Measurements from ENCODE around the gene SLC4A1AP. TPM values are rescaled to one million over a fixed set of nuclear protein-coding genes. Genes with fewer than 3 reads are reported as not detected.

The SLC4A1AP gene
- total RNA-seq, 4 donors from 2014 or later: 15.4 to 27.0 (median 24.1) TPM

DNA sequence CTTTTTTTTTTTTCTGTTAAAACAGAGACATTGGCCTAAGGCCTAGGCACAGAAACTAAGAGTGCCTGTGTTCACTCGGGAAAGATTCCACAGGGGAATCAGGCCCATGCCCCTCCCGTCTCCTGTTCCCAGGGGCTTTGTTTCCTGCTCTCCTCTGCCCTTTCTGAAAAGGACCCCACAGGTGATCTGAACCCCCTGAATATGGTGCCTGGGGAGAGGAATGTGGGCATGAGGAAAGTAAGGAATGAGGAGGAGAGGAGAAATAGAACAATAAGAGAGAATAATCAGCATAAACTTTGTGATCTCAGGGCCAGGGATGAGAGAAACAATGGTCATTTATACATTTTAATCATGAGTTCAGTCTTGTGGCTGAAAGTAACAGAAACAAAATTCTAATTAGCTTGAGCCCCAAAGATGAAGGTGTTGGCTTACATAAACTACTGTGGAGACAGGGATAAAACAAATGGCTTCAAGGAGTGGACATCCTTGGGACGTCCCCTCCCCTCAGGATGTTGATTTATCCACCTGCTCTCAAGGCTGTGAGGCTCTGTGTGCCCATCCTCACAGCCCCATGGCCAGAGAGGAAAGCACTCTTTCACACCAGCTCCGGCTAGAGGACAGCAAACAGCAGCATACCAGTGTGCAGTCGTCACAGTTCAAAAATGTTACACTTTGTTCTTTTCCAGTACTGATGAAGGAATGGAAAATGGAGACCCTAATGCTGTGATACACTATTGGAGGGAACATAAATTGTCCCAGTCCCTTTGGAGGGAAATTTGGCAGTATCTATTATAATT, 61.4 kb downstream of the SLC4A1AP start:
- Histone ChIP-seq H3K27ac (peak overlapping the region; percentile 20 to 87 (median 78)), H3K4me1 (peaks cover 6 to 53% (median 22%) of the 10 kb centered on the region in 3 donors), H3K36me3 (no peaks in the 10 kb centered on the region), H3K4me3 (no peak overlapping the region), H3K9me3 (no peaks in the 10 kb centered on the region), H3K27me3 (no peaks in the 10 kb centered on the region)
- intact Hi-C loops (cut with DNase I): no loop called here
- DNase-seq: no peak
- WGBS, 2 donors: 49 to 71% methylated on average over 4 to 5 of the region's 5 CpGs
- TF ChIP-seq, protein P1, sequence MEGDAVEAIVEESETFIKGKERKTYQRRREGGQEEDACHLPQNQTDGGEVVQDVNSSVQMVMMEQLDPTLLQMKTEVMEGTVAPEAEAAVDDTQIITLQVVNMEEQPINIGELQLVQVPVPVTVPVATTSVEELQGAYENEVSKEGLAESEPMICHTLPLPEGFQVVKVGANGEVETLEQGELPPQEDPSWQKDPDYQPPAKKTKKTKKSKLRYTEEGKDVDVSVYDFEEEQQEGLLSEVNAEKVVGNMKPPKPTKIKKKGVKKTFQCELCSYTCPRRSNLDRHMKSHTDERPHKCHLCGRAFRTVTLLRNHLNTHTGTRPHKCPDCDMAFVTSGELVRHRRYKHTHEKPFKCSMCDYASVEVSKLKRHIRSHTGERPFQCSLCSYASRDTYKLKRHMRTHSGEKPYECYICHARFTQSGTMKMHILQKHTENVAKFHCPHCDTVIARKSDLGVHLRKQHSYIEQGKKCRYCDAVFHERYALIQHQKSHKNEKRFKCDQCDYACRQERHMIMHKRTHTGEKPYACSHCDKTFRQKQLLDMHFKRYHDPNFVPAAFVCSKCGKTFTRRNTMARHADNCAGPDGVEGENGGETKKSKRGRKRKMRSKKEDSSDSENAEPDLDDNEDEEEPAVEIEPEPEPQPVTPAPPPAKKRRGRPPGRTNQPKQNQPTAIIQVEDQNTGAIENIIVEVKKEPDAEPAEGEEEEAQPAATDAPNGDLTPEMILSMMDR (IDR thresholded peaks at IDR 0.05): no peak
- no peak for TF ChIP-seq POLR2A (IDR thresholded peaks at IDR 0.05)

DNA sequence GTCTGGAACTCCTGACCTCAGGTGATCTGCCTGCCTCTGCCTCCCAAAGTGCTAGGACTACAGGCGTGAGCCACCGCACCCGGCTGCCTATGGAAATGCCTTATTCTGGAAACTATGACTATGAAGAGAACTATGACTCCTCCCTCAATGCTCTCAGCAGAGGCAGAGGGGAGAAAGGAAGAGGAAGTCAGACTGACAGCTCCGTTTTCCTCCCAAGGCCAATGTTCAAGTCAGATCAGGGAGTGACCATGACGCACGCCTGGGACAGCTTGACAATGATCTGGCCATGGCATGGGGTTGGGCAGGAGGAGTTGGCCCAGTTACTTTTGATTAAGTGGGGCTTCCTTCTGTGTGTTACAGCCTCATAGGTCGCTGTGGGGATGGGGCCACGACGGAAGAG, 63.6 kb downstream of the SLC4A1AP start:
- Histone ChIP-seq H3K36me3 (no peaks in the 10 kb centered on the region), H3K27me3 (no peaks in the 10 kb centered on the region)
- 57 to 58% methylated on average over 9 of the region's 9 CpGs for WGBS, 2 donors

DNA sequence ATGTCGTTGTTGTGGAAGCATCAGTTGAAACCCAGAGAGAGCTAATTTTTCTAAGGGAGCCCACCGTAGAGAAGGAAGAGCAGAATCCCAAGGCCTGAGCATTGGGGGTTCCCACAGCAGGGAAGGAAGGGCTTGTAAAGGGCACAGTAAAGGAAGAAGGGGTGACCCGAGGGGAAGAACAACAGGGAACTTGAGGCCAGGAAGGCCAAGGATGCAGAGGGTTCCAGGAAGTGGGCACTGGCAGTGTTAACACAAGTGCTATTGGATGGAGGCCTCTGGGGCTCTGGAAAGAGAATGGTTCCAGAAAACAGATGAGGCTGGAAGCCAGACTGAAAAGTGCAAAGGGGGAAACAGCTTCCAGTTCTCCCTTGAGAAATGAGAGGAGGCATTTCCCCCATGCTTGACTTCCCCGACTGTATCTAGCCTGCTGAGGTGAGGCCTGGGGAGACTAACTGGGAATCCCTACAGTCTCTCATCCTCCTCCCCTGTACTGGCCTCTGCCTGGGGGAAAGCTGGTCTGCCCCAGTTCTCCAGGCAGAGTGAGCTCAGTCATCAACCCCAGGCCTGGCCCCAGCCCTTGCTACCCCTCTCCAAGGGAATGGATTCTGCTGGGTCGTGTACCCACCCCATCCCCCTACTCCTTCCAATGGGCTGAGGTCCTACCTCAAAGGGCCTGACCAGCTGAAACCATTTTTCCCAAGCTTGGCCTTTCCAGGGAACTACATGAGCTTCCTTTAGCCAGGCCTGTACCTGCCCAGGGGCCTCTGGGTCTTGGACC, 64.6 kb downstream of the SLC4A1AP start:
- Histone ChIP-seq H3K27ac (peak overlapping the region in 3 of 4 donors; percentile 28 to 44 (median 40)), H3K4me1 (peaks cover 6 to 64% (median 35%) of the 10 kb centered on the region in 3 donors), H3K36me3 (no peaks in the 10 kb centered on the region), H3K27me3 (no peaks in the 10 kb centered on the region), H3K4me3 (no peak overlapping the region), H3K9me3 (no peaks in the 10 kb centered on the region)
- intact Hi-C loops (cut with DNase I): no loop called here
- 76 to 87% methylated on average over 3 to 5 of the region's 5 CpGs for WGBS, 2 donors
- TF ChIP-seq POLR2A (IDR thresholded peaks at IDR 0.05): no peak
- TF ChIP-seq, protein P1 (IDR thresholded peaks at IDR 0.05): no peak
- no peak for DNase-seq

More for the DNA sequence above, 63.6 kb downstream of the SLC4A1AP start:
- DNase-seq: no peak
- Histone ChIP-seq H3K4me3 (no peak overlapping the region), H3K27ac (peak overlapping the region in 2 of 4 donors; percentile 6 to 9), H3K4me1 (peaks cover 6 to 66% (median 35%) of the 10 kb centered on the region in 3 donors), H3K9me3 (no peaks in the 10 kb centered on the region)
- intact Hi-C loops (cut with DNase I): no loop called here
- TF ChIP-seq POLR2A (IDR thresholded peaks at IDR 0.05): no peak
- TF ChIP-seq, protein P1 (IDR thresholded peaks at IDR 0.05): no peak

DNA sequence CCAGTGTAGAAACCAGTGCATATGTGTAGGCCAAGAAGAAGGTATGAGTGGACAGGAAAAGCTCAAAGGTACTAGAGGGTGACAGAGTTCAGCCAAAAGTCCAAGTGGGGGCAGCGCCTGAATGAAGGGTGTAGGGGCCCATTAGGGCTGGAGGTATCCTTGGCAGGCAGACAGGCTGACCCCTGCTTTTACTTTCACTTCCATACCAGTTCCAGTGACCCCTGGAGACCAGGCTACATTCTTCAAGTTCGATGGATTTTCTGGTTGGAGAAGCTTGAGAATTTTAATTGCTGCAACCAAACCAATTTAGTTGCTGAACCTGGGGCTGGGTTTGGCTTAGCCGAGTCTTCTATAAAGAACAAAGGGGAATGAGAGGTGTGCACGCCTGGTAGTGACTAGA, 65.5 kb downstream of the SLC4A1AP start:
- H3K36me3 ChIP-seq: no peaks in the 10 kb centered on the region
- peaks cover 0 to 54% (median 26%) of the 10 kb centered on the region in 3 donors for H3K4me1 ChIP-seq
- intact Hi-C loops (cut with DNase I): no loop called here
- DNase-seq: no peak
- 49 to 62% methylated on average over 4 of the region's 4 CpGs for WGBS, 2 donors
- H3K27me3 ChIP-seq: no peaks in the 10 kb centered on the region
- no peaks in the 10 kb centered on the region for H3K9me3 ChIP-seq
- TF ChIP-seq POLR2A (IDR thresholded peaks at IDR 0.05): no peak
- TF ChIP-seq, protein P1 (IDR thresholded peaks at IDR 0.05): no peak
- H3K4me3 ChIP-seq: no peak overlapping the region
- peak overlapping the region in 1 of 4 donors; percentile 44 for H3K27ac ChIP-seq

DNA sequence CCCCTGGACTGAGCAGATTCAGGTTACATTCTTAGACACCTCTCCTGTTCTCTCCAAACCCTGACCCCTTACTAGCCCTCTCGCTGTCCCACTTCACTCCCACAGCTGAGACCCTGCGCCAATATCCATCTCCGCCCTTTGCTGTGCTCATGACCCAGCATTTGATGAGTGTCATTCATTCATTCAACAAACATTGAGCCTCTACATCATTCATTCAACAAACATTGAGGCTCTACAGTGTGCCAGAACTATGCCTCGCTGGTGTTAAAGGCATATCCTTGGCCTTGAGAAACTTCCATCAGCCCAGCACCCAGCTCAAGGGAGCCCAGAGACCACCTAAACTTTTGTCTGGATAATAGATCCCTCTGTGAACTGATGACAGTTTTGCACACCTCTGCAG, 65.9 kb downstream of the SLC4A1AP start:
- H3K4me3 ChIP-seq: no peak overlapping the region
- 86 to 91% methylated on average over 4 of the region's 4 CpGs for WGBS, 2 donors
- peak overlapping the region in 1 of 4 donors; percentile 36 for H3K27ac ChIP-seq
- no peaks in the 10 kb centered on the region for H3K27me3 ChIP-seq
- H3K36me3 ChIP-seq: no peaks in the 10 kb centered on the region
- H3K9me3 ChIP-seq: no peaks in the 10 kb centered on the region
- intact Hi-C loops (cut with DNase I): no loop called here
- peaks cover 0 to 54% (median 25%) of the 10 kb centered on the region in 3 donors for H3K4me1 ChIP-seq
- no peak for DNase-seq
- TF ChIP-seq, protein P1 (IDR thresholded peaks at IDR 0.05): no peak
- TF ChIP-seq POLR2A (IDR thresholded peaks at IDR 0.05): no peak

Data from esophagus squamous epithelium (tissue), 5 donors.